Measurements from ENCODE around the gene FAM131A.
A peak's percentile ranks its signal among the peaks of the same experiment; 100 is the strongest.

Gene FAM131A

GRCh38 chr3:184354121-184354728 lies 16.8 kb downstream of the FAM131A start:
- peak; percentile 88 for TF ChIP-seq CTCF (IDR thresholded peaks at IDR 0.05; ENCODE audit: low read depth, low read length)
- in situ Hi-C loops (cut with HindIII; ENCODE audit: low sequenced_read_pairs) = no loop called here
- no peak overlapping the region for H3K4me3 ChIP-seq (ENCODE audit: low read depth, low read length)
- no peak for DNase-seq (ENCODE audit: low read depth, low spot score)

- no peak overlapping the region for H3K4me3 ChIP-seq (ENCODE audit: low read depth, low read length)
- TF ChIP-seq CTCF (IDR thresholded peaks at IDR 0.05; ENCODE audit: low read depth, low read length) = no peak
- in situ Hi-C loops (cut with HindIII; ENCODE audit: low sequenced_read_pairs) = no loop called here
- no peak for DNase-seq (ENCODE audit: low read depth, low spot score)
Measured at GRCh38 chr3:184354754-184355153, 17.4 kb downstream of the FAM131A start.

- no peak for TF ChIP-seq CTCF (IDR thresholded peaks at IDR 0.05; ENCODE audit: low read depth, low read length)
- no peak for DNase-seq (ENCODE audit: low read depth, low spot score)
- in situ Hi-C loops (cut with HindIII; ENCODE audit: low sequenced_read_pairs) = no loop called here
Measured at GRCh38 chr3:184355261-184356040, 18.1 kb downstream of the FAM131A start.

GRCh38 chr3:184357248-184358123 lies 20.1 kb downstream of the FAM131A start:
- no peak for DNase-seq (ENCODE audit: low read depth, low spot score)
- in situ Hi-C loops (cut with HindIII; ENCODE audit: low sequenced_read_pairs) = no loop called here
- no peak for TF ChIP-seq CTCF (IDR thresholded peaks at IDR 0.05; ENCODE audit: low read depth, low read length)
- no peak overlapping the region for H3K4me3 ChIP-seq (ENCODE audit: low read depth, low read length)

More at GRCh38 chr3:184355261-184356040, 18.1 kb downstream of the FAM131A start:
- no peak overlapping the region for H3K4me3 ChIP-seq (ENCODE audit: low read depth, low read length)

DNA sequence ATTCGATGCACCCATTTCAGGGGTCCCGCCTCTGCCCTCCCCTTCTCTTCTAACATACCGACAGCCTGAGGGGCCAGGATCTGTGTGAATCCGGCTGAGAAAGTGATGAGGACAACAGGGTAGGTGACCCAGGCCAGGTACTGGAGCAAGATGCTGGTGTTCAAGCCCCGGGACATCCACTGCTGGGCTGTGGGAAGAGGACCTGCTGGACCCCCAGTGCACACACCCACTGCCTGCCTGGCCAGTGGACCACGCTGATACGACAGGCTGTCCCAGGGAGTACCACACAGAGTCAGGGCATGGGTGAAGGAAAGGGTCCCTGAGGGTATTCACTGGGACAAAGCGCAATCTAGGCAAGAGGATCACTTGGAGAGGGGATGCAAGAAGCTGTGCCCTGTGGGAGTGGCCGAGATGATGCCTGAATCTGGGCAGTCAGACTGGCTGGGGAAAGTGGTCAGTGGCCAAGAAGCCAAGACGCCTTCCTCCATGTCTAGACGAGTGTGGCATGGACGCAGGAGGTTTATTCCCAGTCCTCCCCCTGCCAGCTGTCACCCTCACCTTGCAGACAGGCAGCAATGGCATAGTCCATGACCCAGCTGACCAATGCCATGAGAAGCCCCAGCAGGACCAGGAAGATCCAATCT lies 20.8 kb downstream of the FAM131A start:
- in situ Hi-C loops (cut with HindIII; ENCODE audit: low sequenced_read_pairs) = no loop called here

More for the DNA sequence above, 20.8 kb downstream of the FAM131A start:
- H3K4me3 ChIP-seq (ENCODE audit: low read depth, low read length) = no peak overlapping the region
- no peak for DNase-seq (ENCODE audit: low read depth, low spot score)
- no peak for TF ChIP-seq CTCF (IDR thresholded peaks at IDR 0.05; ENCODE audit: low read depth, low read length)

Data from astrocyte of the spinal cord (primary cell).